ENCODE measurements around the gene POLDIP3.

DNA sequence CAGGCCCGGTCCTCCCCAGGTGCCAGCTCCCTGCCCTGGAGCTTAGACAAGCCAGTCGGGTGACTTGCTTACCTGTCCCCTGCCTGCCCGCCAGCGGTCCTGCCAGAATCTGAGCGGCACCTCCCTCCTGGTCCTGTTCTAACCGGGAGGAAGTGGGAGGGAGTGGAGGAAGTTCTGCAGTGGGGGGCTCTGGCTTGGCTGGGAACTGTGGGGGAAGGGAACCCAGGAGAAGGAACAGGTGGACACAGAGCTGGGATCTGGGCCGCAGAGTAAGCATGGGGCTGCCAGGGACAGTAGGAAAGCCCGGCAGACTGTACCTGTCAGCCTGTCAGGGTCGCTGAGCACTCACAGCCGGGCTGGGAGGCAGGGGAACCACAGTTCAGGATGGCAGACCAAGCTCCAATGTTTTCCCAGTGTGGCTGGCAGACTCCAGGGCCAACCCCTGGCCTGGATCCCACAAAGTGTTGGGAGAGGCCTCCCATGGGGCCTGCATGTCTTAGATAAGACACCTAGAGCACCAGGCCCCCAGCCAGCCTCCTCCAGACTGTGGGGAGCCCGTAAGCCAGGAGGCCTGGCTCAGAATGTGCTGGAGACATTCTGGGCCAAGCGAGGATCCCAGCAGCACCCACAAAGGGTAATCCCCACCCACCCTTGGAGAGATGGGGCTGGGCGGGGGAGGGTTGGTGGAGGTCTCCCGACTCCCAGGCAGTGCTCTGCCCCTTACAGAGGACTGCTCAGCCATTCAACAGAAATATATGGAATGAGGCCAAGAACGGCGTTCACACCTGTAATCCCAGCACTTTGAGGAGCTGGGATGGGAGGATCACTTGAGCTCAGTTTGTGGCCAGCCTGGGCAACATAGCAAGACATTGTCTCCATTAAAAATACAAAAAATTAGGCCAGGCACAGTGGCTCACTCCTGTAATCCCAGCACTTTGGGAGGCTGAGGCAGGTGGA, 32.2 kb upstream of the POLDIP3 start:
- TF ChIP-seq CTCF (IDR thresholded peaks at IDR 0.05) (no peak), ZFX (IDR thresholded peaks at IDR 0.05; ENCODE audit: borderline replicate concordance) (no peak)
